ENCODE results near the gene PCDHB16. TPM values are rescaled to one million over a fixed set of nuclear protein-coding genes. Genes with fewer than 3 reads are reported as not detected.

Gene PCDHB16
- total and polyA plus RNA-seq, 2 of the 4 experiments (the other 2 are of a cell fraction) = 0.18 to 0.36 TPM

GRCh38 chr5:141196363-141196762 is 14.2 kb downstream of the PCDHB16 start:
- Histone ChIP-seq H3K14ac (replicated peaks; ENCODE audit: low read depth, low read length) (no peak overlapping the region), H2BK120ac (ENCODE audit: low read depth, low read length) (no peak overlapping the region), H3K79me1 (ENCODE audit: low read depth in 1 of 2, low read length in 2 of 2) (no peaks in the 10 kb centered on the region), H3K9ac (ENCODE audit: low read depth, low read length) (no peak overlapping the region), H2BK5ac (ENCODE audit: low read depth, low read length, poor library complexity, severe bottlenecking) (no peak overlapping the region), H4K5ac (ENCODE audit: low read depth, low read length) (no peak overlapping the region), H2AK9ac (replicated peaks; ENCODE audit: low read depth, low read length, poor library complexity) (no peak overlapping the region), H3K4me1 (ENCODE audit: control insufficient read depth, insufficient read depth, low read length) (no peaks in the 10 kb centered on the region), H4K20me1 (ENCODE audit: insufficient read depth, low read length) (no peaks in the 10 kb centered on the region), H3K4ac (ENCODE audit: low read depth, low read length) (no peak overlapping the region), H3K27ac (ENCODE audit: insufficient read depth, low read length) (no peak overlapping the region), H3K36me3 (ENCODE audit: control insufficient read depth, insufficient read depth, low read length) (no peaks in the 10 kb centered on the region), H4K8ac (ENCODE audit: low read depth in 2 of 2, low read length in 2 of 2) (no peak overlapping the region), H2BK15ac (ENCODE audit: low read depth, low read length) (no peak overlapping the region), H3K23ac (ENCODE audit: low read depth, low read length) (no peak overlapping the region), H2AK5ac (ENCODE audit: low read depth, low read length) (no peak overlapping the region), H3K4me3 (ENCODE audit: insufficient read depth, low read depth, low read length) (no peak overlapping the region), H3K27me3 (ENCODE audit: control insufficient read depth, insufficient read depth, low read length) (no peaks in the 10 kb centered on the region), H2AFZ (replicated peaks; ENCODE audit: low read length, poor library complexity) (no peak overlapping the region), H3K9me3 (ENCODE audit: control insufficient read depth, insufficient read depth, low read length) (peaks cover 14% of the 10 kb centered on the region), H3K4me2 (ENCODE audit: low read depth, low read length) (no peak overlapping the region), H3K56ac (ENCODE audit: extremely low read depth, insufficient read depth, low read length) (no peak overlapping the region), H4K91ac (ENCODE audit: insufficient read depth, low read depth, low read length) (no peak overlapping the region), H2BK20ac (ENCODE audit: low read depth, low read length) (no peak overlapping the region), H3K18ac (ENCODE audit: low read depth, low read length) (no peak overlapping the region), H3K9me1 (ENCODE audit: insufficient read depth, low read length) (no peaks in the 10 kb centered on the region)
- dilution Hi-C loops (cut with HindIII; ENCODE audit: low sequenced_read_pairs, unreplicated experiment) = no loop called here
- no peak for DNase-seq
- WGBS, 2 experiments (ENCODE audit: extremely low coverage in 2 of 2, insufficient read length in 1 of 2) = no CpG with 5 or more reads among the region's 3 CpGs
- ChIA-PET POLR2A (ENCODE audit: unreplicated experiment) (no interaction called here), CTCF (no interaction called here)
- in situ Hi-C loops (cut with MboI; ENCODE audit: low sequenced_read_pairs) = no loop called here
- TF ChIP-seq RAD21 (IDR thresholded peaks at IDR 0.05; ENCODE audit: low read length) (no peak), FOS (IDR thresholded peaks at IDR 0.05; ENCODE audit: low read depth, low read length) (no peak), NFE2L2 (IDR thresholded peaks at IDR 0.05; ENCODE audit: low read depth, low read length) (no peak), POLR2A (IDR thresholded peaks at IDR 0.05; ENCODE audit: low read depth, low read length) (no peak), CEBPB (IDR thresholded peaks at IDR 0.05; ENCODE audit: low read depth, low read length) (no peak), USF2 (IDR thresholded peaks at IDR 0.05; ENCODE audit: low read depth, low read length) (no peak), CTCF (conservative IDR thresholded peaks at IDR 0.05; ENCODE audit: low read depth, low read length) (no peak), SMC3 (IDR thresholded peaks at IDR 0.05; ENCODE audit: low read depth, low read length) (no peak), ELK1 (IDR thresholded peaks at IDR 0.05; ENCODE audit: borderline replicate concordance, low read depth, low read length) (no peak), MAFK (IDR thresholded peaks at IDR 0.05; ENCODE audit: low read depth, low read length) (no peak), CHD1 (IDR thresholded peaks at IDR 0.05; ENCODE audit: low read depth, low read length) (no peak), RCOR1 (IDR thresholded peaks at IDR 0.05; ENCODE audit: insufficient replicate concordance, low read length) (no peak), MXI1 (IDR thresholded peaks at IDR 0.05; ENCODE audit: borderline replicate concordance, low read depth, low read length) (no peak), MAZ (IDR thresholded peaks at IDR 0.05; ENCODE audit: borderline replicate concordance, low read depth, low read length) (no peak), RFX5 (IDR thresholded peaks at IDR 0.05; ENCODE audit: low read depth, low read length) (no peak), BHLHE40 (IDR thresholded peaks at IDR 0.05; ENCODE audit: low read depth, low read length) (no peak)
- no TSS peak for BruUV-seq (replicated peaks)
- intact Hi-C loops (cut with micrococcal nuclease) = no loop called here
- ATAC-seq (ENCODE audit: low read depth) = no peak

Measured in IMR-90 (cell line).